Stimulated activated CD4-positive, alpha-beta T cell treated with anti-CD3 and anti-CD28 coated beads, TNF-alpha, amount 100 ng/mL, for 1 hour (primary cell): Measurements from ENCODE around the gene ZNF492.

Experiments used
- DNase-seq, 3 donors: peaks; one replicate each; pipeline ENCODE4 v3.0.0-alpha.2; 2020; ENCODE audit warnings: low read depth in 3 of 3, low spot score in 1 of 3

The ZNF492 gene

GRCh38 chr19:22633706-22634449 is at the start of gene ZNF492:
Gene ZNF492 (plus strand): TSS chr19:22634324. CDS start chr19:22653400, 19,076 bp downstream.
- peak; percentile 49 to 67 (median 60) for DNase-seq

GRCh38 chr19:22595422-22595821 is 38.7 kb upstream of the ZNF492 start:
- DNase-seq: no peak

- DNase-seq: no peak
Measured at GRCh38 chr19:22595918-22596341, 38.2 kb upstream of the ZNF492 start.

- no peak for DNase-seq
Measured at GRCh38 chr19:22600690-22601648, 33.2 kb upstream of the ZNF492 start.

GRCh38 chr19:22601906-22602630 is 32.1 kb upstream of the ZNF492 start:
- DNase-seq: no peak

GRCh38 chr19:22602631-22603272 is 31.4 kb upstream of the ZNF492 start:
- no peak for DNase-seq

- DNase-seq: no peak
Measured at GRCh38 chr19:22603518-22604440, 30.3 kb upstream of the ZNF492 start.

- no peak for DNase-seq
Measured at GRCh38 chr19:22604571-22605274, 29.4 kb upstream of the ZNF492 start.

GRCh38 chr19:22605275-22606211 is 28.6 kb upstream of the ZNF492 start:
- DNase-seq: no peak

- no peak for DNase-seq
Measured at GRCh38 chr19:22606212-22606553, 27.9 kb upstream of the ZNF492 start.

- DNase-seq: no peak
Measured at GRCh38 chr19:22606954-22607652, 27.0 kb upstream of the ZNF492 start.

GRCh38 chr19:22607653-22608430 is 26.3 kb upstream of the ZNF492 start:
- no peak for DNase-seq

- no peak for DNase-seq
Measured at GRCh38 chr19:22608441-22608840, 25.7 kb upstream of the ZNF492 start.

- no peak for DNase-seq
Measured at GRCh38 chr19:22609630-22610029, 24.5 kb upstream of the ZNF492 start.

- no peak for DNase-seq
Measured at GRCh38 chr19:22610121-22610520, 24.0 kb upstream of the ZNF492 start.

- no peak for DNase-seq
Measured at GRCh38 chr19:22612316-22612715, 21.8 kb upstream of the ZNF492 start.

GRCh38 chr19:22616659-22617058 is 17.5 kb upstream of the ZNF492 start:
- DNase-seq: no peak
